ENCODE results near the gene ATP8B1.

Gene ATP8B1

GRCh38 chr18:57630754-57631595, 172.1 kb downstream of the ATP8B1 start:
- TF ChIP-seq CTCF (IDR thresholded peaks at IDR 0.05; ENCODE audit: low read depth, low read length, missing control alignments): no peak
- DNase-seq (ENCODE audit: extremely low read depth, low read depth): no peak
- H3K4me3 ChIP-seq (replicated peaks; ENCODE audit: low read depth, low read length): peak overlapping the region; percentile 60

DNA sequence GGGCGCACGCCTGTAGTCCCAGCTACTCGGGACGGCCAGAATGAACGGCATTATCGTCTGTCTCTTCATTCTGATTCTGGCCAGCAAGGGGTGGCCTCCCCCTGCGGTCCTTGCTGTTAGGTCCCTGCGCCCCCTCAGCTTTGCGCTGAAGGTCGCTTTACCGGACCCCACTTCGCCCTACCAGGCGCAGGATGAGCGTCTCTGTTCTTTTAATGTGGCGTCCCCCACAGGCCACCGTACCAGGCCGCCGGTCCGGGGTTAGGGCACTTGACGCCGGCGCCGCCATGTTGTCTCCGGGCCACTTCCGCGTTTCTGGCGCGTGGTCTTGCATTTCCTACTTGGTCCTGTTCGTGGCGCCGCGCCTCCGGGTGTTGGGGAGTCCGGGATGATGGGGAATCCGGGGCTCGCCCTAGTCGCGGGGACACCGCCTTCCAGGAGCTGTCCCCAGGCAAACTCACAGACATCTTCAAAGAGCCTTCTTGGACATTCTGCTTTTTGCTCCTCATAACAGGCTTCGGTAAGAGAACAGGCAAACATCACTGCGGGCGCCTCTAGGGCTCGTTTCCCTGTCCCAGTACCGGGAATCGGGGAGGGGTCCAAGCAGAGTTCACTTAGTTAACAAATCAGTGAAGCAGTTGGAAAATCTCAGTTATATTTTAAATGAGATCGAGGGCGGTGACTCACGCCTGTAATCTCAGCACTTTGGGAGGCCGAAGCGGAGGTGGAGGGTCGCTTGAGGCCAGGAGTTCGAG, 172.9 kb downstream of the ATP8B1 start:
- H3K4me3 ChIP-seq (replicated peaks; ENCODE audit: low read depth, low read length): peak overlapping the region; percentile 60
- DNase-seq (ENCODE audit: extremely low read depth, low read depth): peak; percentile 84
- peak; percentile 56 for TF ChIP-seq CTCF (IDR thresholded peaks at IDR 0.05; ENCODE audit: low read depth, low read length, missing control alignments)

DNA sequence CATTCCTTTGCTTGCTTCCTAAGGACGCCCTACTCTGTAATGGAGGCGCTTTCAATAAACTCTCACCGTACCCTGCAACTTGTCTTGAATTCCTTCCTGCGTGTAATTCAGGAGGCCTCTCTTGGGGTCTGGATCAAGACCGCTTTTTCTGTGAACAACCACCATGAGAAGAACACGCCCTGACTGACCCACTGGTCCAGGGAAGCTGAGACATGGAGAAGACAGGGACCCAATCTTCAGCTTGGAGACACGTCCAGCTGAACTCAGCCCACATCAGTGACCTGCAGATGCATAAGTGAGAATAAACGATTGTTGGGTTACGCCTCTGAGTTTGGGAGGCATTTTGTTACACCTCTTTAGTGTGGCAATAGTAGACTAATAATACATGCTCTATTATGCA, 173.7 kb downstream of the ATP8B1 start:
- no peak for DNase-seq (ENCODE audit: extremely low read depth, low read depth)
- no peak for TF ChIP-seq CTCF (IDR thresholded peaks at IDR 0.05; ENCODE audit: low read depth, low read length, missing control alignments)
- peak overlapping the region; percentile 60 for H3K4me3 ChIP-seq (replicated peaks; ENCODE audit: low read depth, low read length)

DNA sequence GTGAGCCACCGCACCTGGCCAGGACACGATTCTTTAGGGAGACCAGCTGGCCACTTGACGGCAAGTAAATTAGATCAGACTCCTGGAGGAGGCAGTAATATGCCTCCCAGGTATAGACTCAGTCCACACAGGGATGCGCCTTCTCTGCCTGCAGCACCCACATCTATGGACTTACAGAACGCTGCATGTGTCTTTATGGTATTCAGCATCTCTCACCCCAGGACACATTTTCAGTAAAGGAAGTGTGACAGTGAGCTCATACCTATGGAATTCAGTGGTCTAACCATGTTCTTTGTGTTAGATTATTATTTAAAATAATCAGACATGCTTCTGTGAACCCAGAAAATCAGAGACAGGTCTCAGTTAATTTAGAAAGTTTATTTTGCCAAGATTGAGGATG, 175.6 kb downstream of the ATP8B1 start:
- DNase-seq (ENCODE audit: extremely low read depth, low read depth): no peak
- no peak for TF ChIP-seq CTCF (IDR thresholded peaks at IDR 0.05; ENCODE audit: low read depth, low read length, missing control alignments)
- no peak overlapping the region for H3K4me3 ChIP-seq (replicated peaks; ENCODE audit: low read depth, low read length)

DNA sequence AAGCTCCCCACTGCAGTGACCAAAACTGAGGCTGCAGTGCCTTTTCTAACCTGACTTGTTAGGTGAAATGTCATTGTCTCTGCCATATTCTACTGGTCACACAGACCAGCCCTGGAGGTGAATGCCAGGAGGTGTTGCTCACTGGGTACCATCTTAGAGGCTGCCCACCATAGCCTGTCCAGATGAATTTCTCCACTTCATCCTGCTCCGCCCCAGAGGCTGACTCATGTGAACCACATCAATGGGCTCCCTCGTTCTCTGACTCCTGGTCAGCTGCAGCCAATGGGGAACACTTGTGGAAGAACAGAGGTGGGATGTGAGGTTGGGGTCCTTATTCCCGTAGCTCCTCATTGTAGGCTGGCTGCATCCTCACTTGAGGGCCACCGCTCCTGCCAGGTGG, 178.1 kb downstream of the ATP8B1 start:
- DNase-seq (ENCODE audit: extremely low read depth, low read depth): no peak
- H3K4me3 ChIP-seq (replicated peaks; ENCODE audit: low read depth, low read length): no peak overlapping the region
- no peak for TF ChIP-seq CTCF (IDR thresholded peaks at IDR 0.05; ENCODE audit: low read depth, low read length, missing control alignments)

DNA sequence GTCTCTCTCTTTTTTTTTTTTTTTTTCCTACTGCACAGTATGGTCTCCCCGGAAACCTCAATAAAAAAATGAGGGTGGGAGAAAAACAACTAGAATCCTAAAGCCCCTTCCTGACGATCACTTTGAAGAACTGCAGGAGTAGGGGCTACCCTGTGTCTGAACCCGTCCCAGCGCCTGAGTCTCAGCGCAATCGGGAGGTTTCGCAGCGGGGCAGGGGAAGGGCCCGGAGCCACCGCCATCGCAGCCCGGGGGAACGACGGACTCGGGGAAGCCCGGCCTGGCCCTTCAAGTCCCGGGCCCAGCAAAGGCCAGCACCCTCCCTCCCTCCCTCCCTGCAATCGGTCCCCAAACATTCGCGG, 181.9 kb downstream of the ATP8B1 start:
- no peak for DNase-seq (ENCODE audit: extremely low read depth, low read depth)
- TF ChIP-seq CTCF (IDR thresholded peaks at IDR 0.05; ENCODE audit: low read depth, low read length, missing control alignments): no peak

More for the DNA sequence above, 181.9 kb downstream of the ATP8B1 start:
- peak overlapping the region; percentile 88 for H3K4me3 ChIP-seq (replicated peaks; ENCODE audit: low read depth, low read length)
